WTC11 (cell line): Measurements from ENCODE around the gene PCSK5. TPM values are rescaled to one million over a fixed set of nuclear protein-coding genes. Genes with fewer than 3 reads are reported as not detected.

Experiments used
- ATAC-seq: fragments of 200-7000 bp; cut with Tn5 transposase; 2 replicates; pipeline ENCODE4 v1.10.0; 2021; ENCODE audit warnings: mild to moderate bottlenecking, moderate library complexity
- CTCF ChIA-PET: fragments of 300-600 bp; sonication (Branson Sonifier 250); formaldehyde crosslinking; loops from one replicate; lab custom pipeline; 2021; ENCODE audit warnings: antibody characterized with exemption; lab: Charles Lee
- POLR2A ChIA-PET: fragments of 350-600 bp; sonication (Branson Sonifier 250); formaldehyde crosslinking; loops from one replicate; lab custom pipeline; 2021; ENCODE audit warnings: antibody characterized with exemption; lab: Charles Lee
- DNase-seq: peaks from one replicate; pipeline ENCODE4 v3.0.0; 2021; ENCODE audit warnings: low spot score
- H3K27ac Mint-ChIP-seq: 2 replicates; pipeline ENCODE4 v1.8.0; 2021; ENCODE audit warnings: mixed read lengths
- H3K27me3 Mint-ChIP-seq: 2 replicates; pipeline ENCODE4 v1.8.0; 2021; ENCODE audit warnings: low read depth, mild to moderate bottlenecking, moderate library complexity, mixed read lengths
- H3K36me3 Mint-ChIP-seq: 2 replicates; pipeline ENCODE4 v1.8.0; 2021; ENCODE audit warnings: mixed read lengths
- H3K4me1 Mint-ChIP-seq: 2 replicates; pipeline ENCODE4 v1.8.0; 2022; ENCODE audit warnings: mixed read lengths
- H3K4me3 Mint-ChIP-seq: 2 replicates; pipeline ENCODE4 v1.8.0; 2021; ENCODE audit warnings: mild to moderate bottlenecking, moderate library complexity, mixed read lengths
- H3K9me3 Mint-ChIP-seq: 2 replicates; pipeline ENCODE4 v1.8.0; 2021; ENCODE audit warnings: mixed read lengths
- FOXJ3 ChIP-seq: sonication (generic); formaldehyde crosslinking; IDR thresholded peaks from 2 replicates; pipeline ENCODE4 v1.9.0; 2021; ENCODE audit warnings: missing genetic modification reagents, mild to moderate bottlenecking, borderline replicate concordance
- FOXK1 ChIP-seq: sonication (generic); formaldehyde crosslinking; IDR thresholded peaks from 2 replicates; pipeline ENCODE4 v1.8.0; 2022; ENCODE audit warnings: mild to moderate bottlenecking, moderate library complexity, missing genetic modification reagents
- GRHL2 ChIP-seq: fragments of 250-450 bp; sonication (Bioruptor Pico); IDR thresholded peaks from 2 replicates; pipeline ENCODE4 v1.8.0; 2022; ENCODE audit warnings: mild to moderate bottlenecking, moderate library complexity; ENCODE audit not compliant: insufficient replicate concordance, severe bottlenecking
- NFATC4 ChIP-seq: fragments of 250-450 bp; sonication (Bioruptor Pico); IDR thresholded peaks from 2 replicates; pipeline ENCODE4 v1.9.0; 2021; ENCODE audit warnings: mild to moderate bottlenecking
- NR1H2 ChIP-seq: sonication (generic); formaldehyde crosslinking; IDR thresholded peaks from 2 replicates; pipeline ENCODE4 v1.9.0; 2021; ENCODE audit warnings: mild to moderate bottlenecking, moderate library complexity, missing genetic modification reagents
- SMAD3 ChIP-seq: sonication (generic); formaldehyde crosslinking; IDR thresholded peaks from 2 replicates; pipeline ENCODE4 v1.8.0; 2022; ENCODE audit warnings: missing genetic modification reagents, mild to moderate bottlenecking, borderline replicate concordance
- ZNF232 ChIP-seq: sonication (generic); formaldehyde crosslinking; IDR thresholded peaks from 2 replicates; pipeline ENCODE4 v1.8.0; 2022; ENCODE audit warnings: mild to moderate bottlenecking, missing genetic modification reagents
- ZNF416 ChIP-seq: fragments of 250-450 bp; sonication (Bioruptor Pico); IDR thresholded peaks from 2 replicates; pipeline ENCODE4 v1.9.0; 2021; ENCODE audit warnings: mild to moderate bottlenecking, inconsistent platforms
- total RNA-seq: library from RNA; stranded (reverse); gene quantifications from 3 replicates; pipeline ENCODE4 v1.2.3, GENCODE V29; 2021
- TF ChIP-seq, protein P1 (sequence below): sonication (generic); formaldehyde crosslinking; IDR thresholded peaks from 2 replicates; pipeline ENCODE4 v1.8.1; 2023; ENCODE audit warnings: mild to moderate bottlenecking, moderate library complexity, missing genetic modification reagents
- TF ChIP-seq, protein P2 (sequence below): sonication (generic); formaldehyde crosslinking; conservative IDR thresholded peaks from 2 replicates; pipeline ENCODE4 v1.8.1; 2023; ENCODE audit warnings: mild to moderate bottlenecking, low read depth, missing genetic modification reagents, moderate library complexity
- TF ChIP-seq, protein P3 (sequence below): sonication (generic); formaldehyde crosslinking; IDR thresholded peaks from 2 replicates; pipeline ENCODE4 v1.8.0; 2023; ENCODE audit warnings: missing genetic modification reagents, mild to moderate bottlenecking, borderline replicate concordance
- TF ChIP-seq, protein P4 (sequence below): sonication (generic); formaldehyde crosslinking; IDR thresholded peaks from 2 replicates; pipeline ENCODE4 v1.8.1; 2022; ENCODE audit warnings: missing genetic modification reagents, borderline replicate concordance
- TF ChIP-seq, protein P5 (sequence below): sonication (generic); formaldehyde crosslinking; IDR thresholded peaks from 2 replicates; pipeline ENCODE4 v1.8.1; 2023; ENCODE audit warnings: mild to moderate bottlenecking, missing genetic modification reagents, moderate library complexity
- TF ChIP-seq, protein P6 (sequence below): sonication (generic); formaldehyde crosslinking; IDR thresholded peaks from 2 replicates; pipeline ENCODE4 v1.8.1; 2023; ENCODE audit warnings: mild to moderate bottlenecking, missing genetic modification reagents

Gene PCSK5
- total RNA-seq, 1 experiment from 2014 or later = 30.6 TPM

DNA sequence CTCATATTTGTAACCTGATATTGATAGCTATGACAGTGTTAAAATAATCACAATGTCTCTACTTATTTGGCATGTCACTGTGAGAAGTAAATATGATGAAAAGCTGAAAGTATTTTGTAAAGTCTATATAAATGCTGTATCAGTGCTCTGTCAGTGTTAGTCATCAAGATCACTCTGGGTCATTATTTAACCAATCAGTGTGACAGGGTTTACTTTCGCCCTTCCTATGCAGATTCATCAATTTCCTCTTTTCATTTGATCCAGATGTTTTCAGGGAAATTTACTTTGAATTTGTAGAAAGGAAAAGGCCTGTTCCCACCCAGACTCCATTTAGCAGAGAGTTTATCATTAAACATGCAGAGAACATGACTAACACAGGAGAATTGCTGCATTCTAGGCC, 9.9 kb upstream of the PCSK5 start:
- peaks cover 8% of the 10 kb centered on the region; the same call in 1 of the 2 replicates for H3K9me3 Mint-ChIP-seq
- H3K27me3 Mint-ChIP-seq = no peaks in the 10 kb centered on the region
- no peak overlapping the region for H3K27ac Mint-ChIP-seq
- CTCF ChIA-PET = interaction anchor here (1.8 to 5.6 kb wide), 2 partner anchors 10 to 15 kb away, joined by 3 to 30 read pairs; partner anchors contain the start of gene PCSK5
- POLR2A ChIA-PET = interaction anchor here (0.7 kb wide), 1 partner anchor 337 kb away, joined by 5 read pairs; no protein-coding TSS in a partner anchor
- ATAC-seq (no peak), DNase-seq (no peak)
- H3K4me1 Mint-ChIP-seq = peaks cover 20% of the 10 kb centered on the region
- TF ChIP-seq, protein P1, sequence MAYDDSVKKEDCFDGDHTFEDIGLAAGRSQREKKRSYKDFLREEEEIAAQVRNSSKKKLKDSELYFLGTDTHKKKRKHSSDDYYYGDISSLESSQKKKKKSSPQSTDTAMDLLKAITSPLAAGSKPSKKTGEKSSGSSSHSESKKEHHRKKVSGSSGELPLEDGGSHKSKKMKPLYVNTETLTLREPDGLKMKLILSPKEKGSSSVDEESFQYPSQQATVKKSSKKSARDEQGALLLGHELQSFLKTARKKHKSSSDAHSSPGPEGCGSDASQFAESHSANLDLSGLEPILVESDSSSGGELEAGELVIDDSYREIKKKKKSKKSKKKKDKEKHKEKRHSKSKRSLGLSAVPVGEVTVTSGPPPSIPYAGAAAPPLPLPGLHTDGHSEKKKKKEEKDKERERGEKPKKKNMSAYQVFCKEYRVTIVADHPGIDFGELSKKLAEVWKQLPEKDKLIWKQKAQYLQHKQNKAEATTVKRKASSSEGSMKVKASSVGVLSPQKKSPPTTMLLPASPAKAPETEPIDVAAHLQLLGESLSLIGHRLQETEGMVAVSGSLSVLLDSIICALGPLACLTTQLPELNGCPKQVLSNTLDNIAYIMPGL (CRISPR knock-in tag) = no peak
- TF ChIP-seq, protein P2, sequence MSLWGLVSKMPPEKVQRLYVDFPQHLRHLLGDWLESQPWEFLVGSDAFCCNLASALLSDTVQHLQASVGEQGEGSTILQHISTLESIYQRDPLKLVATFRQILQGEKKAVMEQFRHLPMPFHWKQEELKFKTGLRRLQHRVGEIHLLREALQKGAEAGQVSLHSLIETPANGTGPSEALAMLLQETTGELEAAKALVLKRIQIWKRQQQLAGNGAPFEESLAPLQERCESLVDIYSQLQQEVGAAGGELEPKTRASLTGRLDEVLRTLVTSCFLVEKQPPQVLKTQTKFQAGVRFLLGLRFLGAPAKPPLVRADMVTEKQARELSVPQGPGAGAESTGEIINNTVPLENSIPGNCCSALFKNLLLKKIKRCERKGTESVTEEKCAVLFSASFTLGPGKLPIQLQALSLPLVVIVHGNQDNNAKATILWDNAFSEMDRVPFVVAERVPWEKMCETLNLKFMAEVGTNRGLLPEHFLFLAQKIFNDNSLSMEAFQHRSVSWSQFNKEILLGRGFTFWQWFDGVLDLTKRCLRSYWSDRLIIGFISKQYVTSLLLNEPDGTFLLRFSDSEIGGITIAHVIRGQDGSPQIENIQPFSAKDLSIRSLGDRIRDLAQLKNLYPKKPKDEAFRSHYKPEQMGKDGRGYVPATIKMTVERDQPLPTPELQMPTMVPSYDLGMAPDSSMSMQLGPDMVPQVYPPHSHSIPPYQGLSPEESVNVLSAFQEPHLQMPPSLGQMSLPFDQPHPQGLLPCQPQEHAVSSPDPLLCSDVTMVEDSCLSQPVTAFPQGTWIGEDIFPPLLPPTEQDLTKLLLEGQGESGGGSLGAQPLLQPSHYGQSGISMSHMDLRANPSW = no peak
- TF ChIP-seq SMAD3 (no peak), ZNF232 (no peak), NFATC4 (CRISPR knock-in tag) (no peak), NR1H2 (no peak), ZNF416 (no peak), GRHL2 (CRISPR knock-in tag) (no peak), FOXK1 (CRISPR knock-in tag) (no peak), FOXJ3 (CRISPR knock-in tag) (no peak)
- TF ChIP-seq, protein P3, sequence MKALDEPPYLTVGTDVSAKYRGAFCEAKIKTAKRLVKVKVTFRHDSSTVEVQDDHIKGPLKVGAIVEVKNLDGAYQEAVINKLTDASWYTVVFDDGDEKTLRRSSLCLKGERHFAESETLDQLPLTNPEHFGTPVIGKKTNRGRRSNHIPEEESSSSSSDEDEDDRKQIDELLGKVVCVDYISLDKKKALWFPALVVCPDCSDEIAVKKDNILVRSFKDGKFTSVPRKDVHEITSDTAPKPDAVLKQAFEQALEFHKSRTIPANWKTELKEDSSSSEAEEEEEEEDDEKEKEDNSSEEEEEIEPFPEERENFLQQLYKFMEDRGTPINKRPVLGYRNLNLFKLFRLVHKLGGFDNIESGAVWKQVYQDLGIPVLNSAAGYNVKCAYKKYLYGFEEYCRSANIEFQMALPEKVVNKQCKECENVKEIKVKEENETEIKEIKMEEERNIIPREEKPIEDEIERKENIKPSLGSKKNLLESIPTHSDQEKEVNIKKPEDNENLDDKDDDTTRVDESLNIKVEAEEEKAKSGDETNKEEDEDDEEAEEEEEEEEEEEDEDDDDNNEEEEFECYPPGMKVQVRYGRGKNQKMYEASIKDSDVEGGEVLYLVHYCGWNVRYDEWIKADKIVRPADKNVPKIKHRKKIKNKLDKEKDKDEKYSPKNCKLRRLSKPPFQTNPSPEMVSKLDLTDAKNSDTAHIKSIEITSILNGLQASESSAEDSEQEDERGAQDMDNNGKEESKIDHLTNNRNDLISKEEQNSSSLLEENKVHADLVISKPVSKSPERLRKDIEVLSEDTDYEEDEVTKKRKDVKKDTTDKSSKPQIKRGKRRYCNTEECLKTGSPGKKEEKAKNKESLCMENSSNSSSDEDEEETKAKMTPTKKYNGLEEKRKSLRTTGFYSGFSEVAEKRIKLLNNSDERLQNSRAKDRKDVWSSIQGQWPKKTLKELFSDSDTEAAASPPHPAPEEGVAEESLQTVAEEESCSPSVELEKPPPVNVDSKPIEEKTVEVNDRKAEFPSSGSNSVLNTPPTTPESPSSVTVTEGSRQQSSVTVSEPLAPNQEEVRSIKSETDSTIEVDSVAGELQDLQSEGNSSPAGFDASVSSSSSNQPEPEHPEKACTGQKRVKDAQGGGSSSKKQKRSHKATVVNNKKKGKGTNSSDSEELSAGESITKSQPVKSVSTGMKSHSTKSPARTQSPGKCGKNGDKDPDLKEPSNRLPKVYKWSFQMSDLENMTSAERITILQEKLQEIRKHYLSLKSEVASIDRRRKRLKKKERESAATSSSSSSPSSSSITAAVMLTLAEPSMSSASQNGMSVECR (CRISPR knock-in tag) = no peak
- TF ChIP-seq, protein P4, sequence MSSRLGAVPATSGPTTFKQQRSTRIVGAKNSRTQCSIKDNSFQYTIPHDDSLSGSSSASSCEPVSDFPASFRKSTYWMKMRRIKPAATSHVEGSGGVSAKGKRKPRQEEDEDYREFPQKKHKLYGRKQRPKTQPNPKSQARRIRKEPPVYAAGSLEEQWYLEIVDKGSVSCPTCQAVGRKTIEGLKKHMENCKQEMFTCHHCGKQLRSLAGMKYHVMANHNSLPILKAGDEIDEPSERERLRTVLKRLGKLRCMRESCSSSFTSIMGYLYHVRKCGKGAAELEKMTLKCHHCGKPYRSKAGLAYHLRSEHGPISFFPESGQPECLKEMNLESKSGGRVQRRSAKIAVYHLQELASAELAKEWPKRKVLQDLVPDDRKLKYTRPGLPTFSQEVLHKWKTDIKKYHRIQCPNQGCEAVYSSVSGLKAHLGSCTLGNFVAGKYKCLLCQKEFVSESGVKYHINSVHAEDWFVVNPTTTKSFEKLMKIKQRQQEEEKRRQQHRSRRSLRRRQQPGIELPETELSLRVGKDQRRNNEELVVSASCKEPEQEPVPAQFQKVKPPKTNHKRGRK (CRISPR knock-in tag) = no peak
- TF ChIP-seq, protein P5, sequence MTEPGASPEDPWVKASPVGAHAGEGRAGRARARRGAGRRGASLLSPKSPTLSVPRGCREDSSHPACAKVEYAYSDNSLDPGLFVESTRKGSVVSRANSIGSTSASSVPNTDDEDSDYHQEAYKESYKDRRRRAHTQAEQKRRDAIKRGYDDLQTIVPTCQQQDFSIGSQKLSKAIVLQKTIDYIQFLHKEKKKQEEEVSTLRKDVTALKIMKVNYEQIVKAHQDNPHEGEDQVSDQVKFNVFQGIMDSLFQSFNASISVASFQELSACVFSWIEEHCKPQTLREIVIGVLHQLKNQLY (CRISPR knock-in tag) = no peak
- TF ChIP-seq, protein P6, sequence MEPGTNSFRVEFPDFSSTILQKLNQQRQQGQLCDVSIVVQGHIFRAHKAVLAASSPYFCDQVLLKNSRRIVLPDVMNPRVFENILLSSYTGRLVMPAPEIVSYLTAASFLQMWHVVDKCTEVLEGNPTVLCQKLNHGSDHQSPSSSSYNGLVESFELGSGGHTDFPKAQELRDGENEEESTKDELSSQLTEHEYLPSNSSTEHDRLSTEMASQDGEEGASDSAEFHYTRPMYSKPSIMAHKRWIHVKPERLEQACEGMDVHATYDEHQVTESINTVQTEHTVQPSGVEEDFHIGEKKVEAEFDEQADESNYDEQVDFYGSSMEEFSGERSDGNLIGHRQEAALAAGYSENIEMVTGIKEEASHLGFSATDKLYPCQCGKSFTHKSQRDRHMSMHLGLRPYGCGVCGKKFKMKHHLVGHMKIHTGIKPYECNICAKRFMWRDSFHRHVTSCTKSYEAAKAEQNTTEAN (CRISPR knock-in tag) = no peak
- H3K4me3 Mint-ChIP-seq = no peak overlapping the region
- no peaks in the 10 kb centered on the region for H3K36me3 Mint-ChIP-seq
